HG03064 (cell line): ENCODE measurements around the gene CLPX.
"Not testable (repeated sequence)": the region's sequence is repeated elsewhere in the genome, so short reads cannot be mapped to it uniquely, and the experiment has no call there.

ENCODE experiments used
- ATAC-seq: cut with Tn5 transposase; IDR thresholded peaks from one replicate; pipeline ENCODE4 v1.9.1; 2021; ENCODE audit warnings: low read depth; ENCODE audit not compliant: unreplicated experiment

CLPX gene

GRCh38 chr15:65175511-65175910, 9.6 kb downstream of the CLPX start:
- no peak for ATAC-seq

DNA sequence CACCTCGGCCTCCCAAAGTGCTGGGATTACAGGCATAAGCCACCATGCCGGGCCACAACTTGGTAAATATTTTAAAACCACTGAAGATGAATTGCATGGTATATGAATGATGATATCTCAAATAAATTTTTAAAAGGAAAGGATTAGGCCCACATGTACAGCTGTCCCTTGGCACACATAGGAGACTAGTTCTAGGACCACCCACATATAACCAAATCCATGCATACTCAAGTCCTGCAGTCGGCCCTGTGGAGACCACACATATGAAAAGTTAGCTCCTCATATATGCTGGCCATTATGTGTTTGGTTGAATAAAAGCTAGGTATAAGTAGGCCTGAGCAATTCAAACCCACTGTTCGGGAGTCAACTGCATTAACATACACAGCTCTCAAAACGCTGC, 10.6 kb downstream of the CLPX start:
- no peak for ATAC-seq

GRCh38 chr15:65172531-65172930, 12.6 kb downstream of the CLPX start:
- ATAC-seq = no peak

DNA sequence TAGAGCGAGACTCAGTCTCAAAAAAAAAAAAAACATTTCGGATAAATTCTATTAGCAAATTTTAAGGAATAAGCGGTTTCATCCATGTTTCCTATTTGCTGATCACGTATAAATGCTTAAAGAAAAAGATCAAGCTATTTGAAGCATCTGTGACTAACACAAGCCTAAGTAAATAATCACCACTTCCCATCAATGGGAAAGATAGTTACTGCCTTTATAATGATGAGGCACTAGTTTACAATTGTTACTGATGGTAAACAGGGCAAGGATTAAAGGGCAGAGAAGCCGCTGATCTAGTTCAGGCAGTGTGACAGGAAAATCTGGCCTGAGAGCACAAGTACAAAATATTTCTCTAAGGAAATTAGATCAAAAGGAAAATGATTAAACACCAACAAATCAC, 13.7 kb downstream of the CLPX start:
- ATAC-seq = no peak

DNA sequence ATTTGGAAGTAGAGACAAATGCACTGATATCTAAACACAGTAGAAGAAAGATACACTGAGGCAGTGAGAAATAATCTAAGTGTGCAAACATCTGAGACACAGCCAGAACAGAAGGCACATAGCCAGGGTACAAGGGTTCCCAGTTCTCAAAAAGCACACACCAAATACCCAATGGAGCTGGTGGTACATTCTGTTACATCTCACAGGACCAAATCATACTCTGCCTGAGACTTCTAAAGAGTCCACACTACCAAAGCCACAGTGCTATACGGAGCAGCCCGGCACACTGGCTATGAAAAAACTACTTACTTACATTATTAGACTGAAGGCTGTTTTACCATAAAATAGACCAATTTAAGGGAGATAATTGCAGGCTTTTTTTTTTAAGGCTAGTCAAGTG, 19.3 kb downstream of the CLPX start:
- ATAC-seq = no peak

DNA sequence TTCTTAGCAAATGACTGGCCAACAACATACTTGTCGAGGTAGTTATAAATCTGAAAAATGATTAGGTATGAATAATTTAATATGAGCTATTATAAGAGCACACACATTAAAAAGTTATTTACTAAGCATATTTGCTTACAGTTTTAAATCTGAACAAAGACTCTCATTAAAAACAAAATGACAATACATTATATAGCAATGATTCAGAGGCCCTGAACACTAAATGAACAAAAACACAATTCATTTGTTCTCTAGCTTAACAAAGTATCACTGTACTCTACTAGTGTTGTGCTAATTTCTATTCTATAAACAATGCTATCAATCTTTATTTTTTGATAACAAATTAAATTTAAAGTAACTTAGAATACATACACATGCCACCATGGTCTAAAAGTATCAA, 21.0 kb downstream of the CLPX start:
- no peak for ATAC-seq

GRCh38 chr15:65163041-65163440, 22.1 kb downstream of the CLPX start:
- no peak for ATAC-seq

DNA sequence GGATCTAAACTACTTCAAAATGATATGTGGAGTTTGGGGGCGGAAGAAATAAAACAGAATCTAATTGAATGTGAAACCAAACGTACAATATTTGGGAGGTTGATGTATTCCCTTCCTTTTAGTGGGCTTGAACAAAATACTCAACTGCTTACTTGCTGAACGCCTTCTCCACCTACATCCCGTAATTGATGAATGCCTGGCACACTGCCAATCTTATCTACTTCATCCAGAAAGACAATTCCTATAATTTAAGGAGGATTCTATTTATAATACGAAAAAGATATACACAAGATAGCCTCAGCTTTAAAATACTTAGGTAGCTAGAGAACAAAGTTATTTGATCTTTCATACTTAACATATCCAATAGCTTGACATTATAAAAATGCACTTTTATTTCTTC, 28.4 kb downstream of the CLPX start:
- ATAC-seq = no peak

- ATAC-seq = no peak
Observed at GRCh38 chr15:65154720-65155119, 30.4 kb downstream of the CLPX start.

GRCh38 chr15:65147902-65148301, 37.2 kb downstream of the CLPX start:
- no peak for ATAC-seq

GRCh38 chr15:65146438-65146837, 38.7 kb downstream of the CLPX start:
- no peak for ATAC-seq

DNA sequence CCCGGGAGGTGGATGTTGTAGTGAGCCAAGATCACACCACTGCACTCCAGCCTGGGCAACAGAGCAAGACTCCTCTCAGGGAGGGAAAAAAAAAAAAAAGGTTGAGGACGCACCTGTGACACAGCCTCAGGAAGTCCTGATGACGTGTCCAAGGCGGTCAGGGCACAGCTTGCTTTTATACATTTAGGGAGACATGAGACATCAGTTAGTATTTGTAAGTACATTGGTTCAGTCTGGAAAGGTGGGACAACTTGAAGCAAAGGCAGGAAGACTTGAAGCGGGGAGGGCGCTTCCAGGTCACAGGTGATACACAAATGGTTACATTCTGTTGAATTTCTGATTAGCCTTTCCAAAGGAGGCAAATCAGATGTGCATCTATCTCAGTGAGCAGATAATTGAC, 46.5 kb downstream of the CLPX start:
- ATAC-seq = not testable (repeated sequence)

DNA sequence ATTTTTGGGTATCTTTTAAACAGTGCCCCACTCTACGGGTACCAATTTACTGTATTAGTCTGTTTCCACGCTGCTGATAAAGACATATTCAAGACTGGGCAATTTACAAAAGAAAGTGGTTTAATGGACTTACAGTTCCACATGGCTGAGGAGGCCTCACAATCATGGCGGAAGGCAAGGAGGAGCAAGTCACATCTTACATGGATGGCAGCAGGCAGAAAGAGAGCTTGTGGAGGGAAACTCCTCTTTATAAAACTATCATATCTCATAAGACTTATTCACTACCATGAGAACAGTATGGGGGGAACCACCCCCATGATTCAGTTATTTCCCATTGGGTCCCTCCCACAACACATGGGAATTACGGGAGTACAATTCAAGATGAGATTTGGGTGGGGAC, 47.2 kb downstream of the CLPX start:
- not testable (repeated sequence) for ATAC-seq

DNA sequence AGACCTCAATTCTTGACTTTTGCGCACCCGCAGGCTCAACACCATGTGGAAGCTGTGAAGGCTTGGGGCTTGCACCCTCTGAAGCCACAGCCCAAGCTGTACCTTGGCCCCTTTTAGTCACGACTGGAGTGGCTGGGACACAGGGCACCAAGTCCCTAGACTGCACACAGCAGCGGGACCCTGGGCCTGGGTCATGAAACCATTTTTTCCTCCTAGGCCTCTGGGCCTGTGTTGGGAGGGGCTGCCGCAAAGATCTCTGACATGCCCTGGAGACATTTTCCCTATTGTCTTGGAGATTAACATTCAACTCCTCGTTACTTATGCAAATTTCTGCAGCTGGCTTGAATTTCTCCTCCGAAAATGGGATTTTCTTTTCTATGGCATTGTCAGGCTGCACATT, 48.1 kb downstream of the CLPX start:
- ATAC-seq = not testable (repeated sequence)

DNA sequence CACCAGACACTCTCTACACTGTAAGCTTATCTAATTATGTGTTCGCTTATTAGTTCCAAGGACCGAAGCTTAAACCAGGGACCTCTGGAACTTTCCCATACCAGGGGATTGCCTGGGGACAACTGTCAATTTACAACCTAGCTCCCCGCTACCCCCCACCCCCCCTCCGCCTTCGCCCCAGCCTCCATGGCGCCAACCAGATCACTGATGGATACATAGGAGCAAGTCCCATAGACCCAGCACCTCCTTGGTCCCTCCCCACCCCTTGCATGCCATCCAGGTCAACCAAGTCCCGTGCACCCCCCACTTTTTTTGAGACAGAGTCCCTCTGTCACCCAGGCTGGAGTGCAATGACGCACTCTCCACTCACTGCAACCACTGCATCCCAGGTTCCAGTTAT, 50.6 kb downstream of the CLPX start:
- ATAC-seq = no peak

- peak; percentile 82 for ATAC-seq
Observed at GRCh38 chr15:65133548-65134200, 51.5 kb downstream of the CLPX start, which contains the start of gene PDCD7. Gene PDCD7 (minus strand): TSS chr15:65133808. CDS start chr15:65133781, 27 bp downstream.

GRCh38 chr15:65132878-65133547, 52.1 kb downstream of the CLPX start:
- peak; percentile 22 for ATAC-seq

DNA sequence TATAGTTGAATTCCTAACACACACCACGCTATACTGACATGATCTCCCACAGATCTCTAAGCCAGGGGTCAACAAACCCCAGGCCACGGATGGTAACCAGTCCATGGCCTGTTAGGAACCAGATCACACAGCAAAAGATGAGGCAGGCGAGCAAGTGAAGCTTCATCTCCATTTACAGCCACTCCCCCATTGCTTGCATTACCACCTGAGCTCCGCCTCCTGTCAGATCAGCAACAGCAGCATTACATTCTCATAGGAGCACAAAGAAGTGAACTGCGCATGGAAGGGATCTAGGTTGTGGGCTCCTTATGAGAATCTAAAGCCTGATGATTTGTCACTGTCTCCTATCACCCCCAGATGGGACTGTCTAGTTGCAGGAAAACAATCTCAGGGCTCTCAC, 54.2 kb downstream of the CLPX start:
- ATAC-seq = no peak

DNA sequence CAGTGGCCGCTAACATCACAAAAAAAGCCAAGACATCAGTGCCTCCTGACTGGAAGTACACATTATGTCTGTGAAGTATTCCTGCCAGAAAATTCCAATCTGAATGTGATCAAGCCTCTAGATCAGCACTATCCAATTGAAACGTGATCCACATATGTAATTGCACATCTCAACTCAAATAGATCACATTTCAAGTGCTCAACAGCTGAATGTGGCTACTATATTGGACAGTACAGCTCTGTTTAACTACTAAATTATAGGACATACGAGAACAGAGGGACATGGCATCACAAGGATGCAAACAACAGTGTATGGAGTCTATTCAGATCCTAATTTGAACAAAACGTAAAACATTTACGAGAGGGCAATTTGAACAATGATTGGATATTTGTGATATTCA, 69.6 kb downstream of the CLPX start:
- no peak for ATAC-seq

DNA sequence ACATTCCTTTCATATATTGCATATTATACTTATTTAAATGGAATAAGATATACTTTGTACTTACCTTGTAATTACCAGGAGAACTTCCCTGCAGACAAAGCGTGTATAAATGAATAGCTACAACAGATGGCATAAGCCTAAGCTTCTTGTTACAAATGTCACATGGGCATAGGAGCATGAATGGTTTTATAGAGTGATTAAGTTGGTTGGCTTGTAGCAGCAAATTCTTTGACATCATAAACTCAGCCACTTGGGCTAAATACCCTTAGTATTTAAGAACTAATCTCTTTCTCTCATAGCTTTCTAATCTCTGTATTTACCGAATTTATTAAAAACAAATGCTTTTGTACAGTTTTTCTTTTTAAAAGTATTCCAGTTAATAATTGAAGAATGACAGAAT, 70.1 kb downstream of the CLPX start, which contains the start of gene UBAP1L:
Gene UBAP1L, minus strand, starts transcription at position 115 of the 400 bp plus-strand sequence. CDS start 8,985 bp downstream, outside the sequence.
- ATAC-seq = no peak

GRCh38 chr15:65110676-65111292, 74.4 kb downstream of the CLPX start:
- ATAC-seq = no peak
